C4-2B (cell line): Measurements from ENCODE around the gene GMEB1.

Experiments
- ZFX ChIP-seq: fragments of 450-650 bp; IDR thresholded peaks from 2 replicates; pipeline ENCODE4 v1.6.1; 2017
- TF ChIP-seq, protein P1 (sequence below): fragments of 450-650 bp; conservative IDR thresholded peaks from 2 replicates; pipeline ENCODE4 v1.5.1; 2017; ENCODE audit warnings: mild to moderate bottlenecking

DNA sequence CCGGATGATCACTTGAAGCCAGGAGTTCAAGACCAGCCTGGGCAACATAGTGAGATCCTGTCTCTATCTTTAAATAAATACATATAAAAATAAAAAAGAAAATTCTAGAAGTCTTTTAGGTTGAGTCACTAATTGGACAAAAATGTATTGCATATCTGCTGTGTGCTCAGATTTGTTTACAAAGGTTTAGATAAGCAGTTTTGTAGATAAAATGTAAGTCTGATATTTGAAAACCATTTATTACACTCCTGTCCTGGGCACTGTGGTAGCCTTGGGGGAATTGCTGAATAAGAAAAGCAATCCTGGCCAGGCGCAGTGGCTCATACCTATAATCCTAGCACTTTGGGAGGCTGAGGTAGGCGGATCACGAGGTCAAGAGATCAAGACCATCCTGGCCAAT is 11.6 kb downstream of the GMEB1 start:
- TF ChIP-seq, protein P1, sequence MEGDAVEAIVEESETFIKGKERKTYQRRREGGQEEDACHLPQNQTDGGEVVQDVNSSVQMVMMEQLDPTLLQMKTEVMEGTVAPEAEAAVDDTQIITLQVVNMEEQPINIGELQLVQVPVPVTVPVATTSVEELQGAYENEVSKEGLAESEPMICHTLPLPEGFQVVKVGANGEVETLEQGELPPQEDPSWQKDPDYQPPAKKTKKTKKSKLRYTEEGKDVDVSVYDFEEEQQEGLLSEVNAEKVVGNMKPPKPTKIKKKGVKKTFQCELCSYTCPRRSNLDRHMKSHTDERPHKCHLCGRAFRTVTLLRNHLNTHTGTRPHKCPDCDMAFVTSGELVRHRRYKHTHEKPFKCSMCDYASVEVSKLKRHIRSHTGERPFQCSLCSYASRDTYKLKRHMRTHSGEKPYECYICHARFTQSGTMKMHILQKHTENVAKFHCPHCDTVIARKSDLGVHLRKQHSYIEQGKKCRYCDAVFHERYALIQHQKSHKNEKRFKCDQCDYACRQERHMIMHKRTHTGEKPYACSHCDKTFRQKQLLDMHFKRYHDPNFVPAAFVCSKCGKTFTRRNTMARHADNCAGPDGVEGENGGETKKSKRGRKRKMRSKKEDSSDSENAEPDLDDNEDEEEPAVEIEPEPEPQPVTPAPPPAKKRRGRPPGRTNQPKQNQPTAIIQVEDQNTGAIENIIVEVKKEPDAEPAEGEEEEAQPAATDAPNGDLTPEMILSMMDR = no peak
- TF ChIP-seq ZFX = no peak
